Measurements from ENCODE around the gene DPPA3.
"Not testable (repeated sequence)": the region's sequence is repeated elsewhere in the genome, so short reads cannot be mapped to it uniquely, and the experiment has no call there.

The DPPA3 gene

GRCh38 chr12:7711133-7711532 is at the start of gene DPPA3:
TSS of gene DPPA3 (plus strand) at chr12:7711433. CDS start at chr12:7711571, 138 bp downstream.
- no peak for DNase-seq (ENCODE audit: low read depth)
- H3K4me3 ChIP-seq (ENCODE audit: low read depth, low read length) = no peak within 1 kb of the TSS

DNA sequence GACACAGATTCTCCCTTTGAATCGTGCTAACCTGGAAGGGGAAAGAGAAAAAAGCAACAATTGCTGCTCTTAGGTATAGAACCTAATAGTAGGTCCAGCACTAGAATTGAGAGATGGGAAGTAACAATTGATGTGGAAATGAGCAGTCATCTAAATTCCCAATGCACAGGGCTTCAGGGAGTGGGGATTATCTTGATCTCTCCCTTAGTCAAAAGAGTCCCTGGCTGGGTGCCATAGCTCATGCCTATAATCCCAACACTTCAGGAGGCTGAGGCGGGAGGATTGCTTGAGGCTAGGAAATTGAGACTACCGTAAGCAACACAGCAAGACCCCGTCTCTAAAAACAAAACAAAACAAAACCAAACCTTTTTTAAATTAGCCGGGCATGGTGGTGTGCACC is 49.5 kb upstream of the DPPA3 start:
- DNase-seq (ENCODE audit: low read depth) = no peak
- H3K4me3 ChIP-seq (ENCODE audit: low read depth, low read length) = no peak overlapping the region

DNA sequence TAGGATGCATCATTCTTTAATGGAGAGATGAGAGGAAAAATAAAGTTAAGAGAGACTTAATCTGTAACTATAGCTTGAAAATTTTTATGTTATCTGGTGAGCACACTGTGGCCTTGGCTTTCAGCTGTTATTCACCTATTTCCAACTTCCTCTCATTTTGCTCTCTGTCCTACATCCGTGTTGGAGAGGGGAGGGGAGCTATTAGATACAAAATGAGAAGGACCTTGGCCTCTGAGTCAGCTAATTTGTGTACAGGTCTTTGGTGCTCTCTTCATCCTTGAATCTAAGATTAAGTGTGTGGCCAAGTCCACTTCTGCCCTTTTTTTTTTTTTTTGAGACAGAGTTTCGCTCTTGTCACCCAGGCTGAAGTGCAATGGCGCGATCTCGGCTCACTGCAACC is 44.6 kb upstream of the DPPA3 start:
- no peak overlapping the region for H3K4me3 ChIP-seq (ENCODE audit: low read depth, low read length)
- DNase-seq (ENCODE audit: low read depth) = no peak

- DNase-seq (ENCODE audit: low read depth) = no peak
- H3K4me3 ChIP-seq (ENCODE audit: low read depth, low read length) = no peak overlapping the region
These were observed 44.1 kb upstream of the DPPA3 start for GRCh38 chr12:7667125-7667524.

- no peak overlapping the region for H3K4me3 ChIP-seq (ENCODE audit: low read depth, low read length)
- DNase-seq (ENCODE audit: low read depth) = no peak
These were observed 43.1 kb upstream of the DPPA3 start for GRCh38 chr12:7668171-7668570.

- not testable (repeated sequence) for H3K4me3 ChIP-seq (ENCODE audit: low read depth, low read length); DNase-seq (ENCODE audit: low read depth)
These were observed 35.8 kb upstream of the DPPA3 start for GRCh38 chr12:7675455-7675854.

GRCh38 chr12:7677432-7677888 is 33.8 kb upstream of the DPPA3 start:
- H3K4me3 ChIP-seq (ENCODE audit: low read depth, low read length) = not testable (repeated sequence)
- DNase-seq (ENCODE audit: low read depth) = peak; percentile 1

- DNase-seq (ENCODE audit: low read depth) = no peak
- H3K4me3 ChIP-seq (ENCODE audit: low read depth, low read length) = no peak overlapping the region
These were observed 32.5 kb upstream of the DPPA3 start for GRCh38 chr12:7678744-7679143.

- no peak overlapping the region for H3K4me3 ChIP-seq (ENCODE audit: low read depth, low read length)
- no peak for DNase-seq (ENCODE audit: low read depth)
These were observed 31.8 kb upstream of the DPPA3 start for GRCh38 chr12:7679251-7680045.

- DNase-seq (ENCODE audit: low read depth) = no peak
- H3K4me3 ChIP-seq (ENCODE audit: low read depth, low read length) = no peak overlapping the region
These were observed 29.7 kb upstream of the DPPA3 start for GRCh38 chr12:7681535-7681934.

DNA sequence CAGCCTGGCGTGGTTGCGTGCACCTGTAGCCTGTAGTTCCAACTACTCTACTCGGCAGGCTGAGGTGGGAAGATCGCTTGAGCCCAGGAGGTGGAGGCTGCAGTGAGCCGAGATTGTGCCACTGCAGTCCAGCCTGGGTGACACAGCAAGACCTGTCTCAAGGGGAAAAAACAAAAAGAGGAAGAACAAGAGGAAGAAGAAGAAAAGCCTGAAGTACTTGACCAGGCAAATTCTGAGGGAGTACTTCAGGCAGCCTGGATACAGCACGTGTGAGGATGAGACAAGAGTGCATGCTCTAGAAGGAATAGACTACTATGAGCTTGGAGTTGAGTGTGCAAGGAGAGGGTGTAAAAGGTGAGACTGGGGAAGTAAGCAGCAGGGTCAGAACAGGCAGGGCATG is 17.4 kb upstream of the DPPA3 start:
- H3K4me3 ChIP-seq (ENCODE audit: low read depth, low read length) = no peak overlapping the region
- no peak for DNase-seq (ENCODE audit: low read depth)

- no peak for DNase-seq (ENCODE audit: low read depth)
- H3K4me3 ChIP-seq (ENCODE audit: low read depth, low read length) = no peak overlapping the region
These were observed 16.5 kb upstream of the DPPA3 start for GRCh38 chr12:7694556-7695236.

GRCh38 chr12:7695237-7695560 is 16.0 kb upstream of the DPPA3 start:
- no peak for DNase-seq (ENCODE audit: low read depth)
- H3K4me3 ChIP-seq (ENCODE audit: low read depth, low read length) = no peak overlapping the region

GRCh38 chr12:7695566-7696197 is 15.6 kb upstream of the DPPA3 start, which contains the start of gene GDF3:
TSS of gene GDF3 (minus strand) at chr12:7695775. CDS start at chr12:7695728, 47 bp downstream.
- H3K4me3 ChIP-seq (ENCODE audit: low read depth, low read length) = no peak within 1 kb of the TSS
- no peak for DNase-seq (ENCODE audit: low read depth)

DNA sequence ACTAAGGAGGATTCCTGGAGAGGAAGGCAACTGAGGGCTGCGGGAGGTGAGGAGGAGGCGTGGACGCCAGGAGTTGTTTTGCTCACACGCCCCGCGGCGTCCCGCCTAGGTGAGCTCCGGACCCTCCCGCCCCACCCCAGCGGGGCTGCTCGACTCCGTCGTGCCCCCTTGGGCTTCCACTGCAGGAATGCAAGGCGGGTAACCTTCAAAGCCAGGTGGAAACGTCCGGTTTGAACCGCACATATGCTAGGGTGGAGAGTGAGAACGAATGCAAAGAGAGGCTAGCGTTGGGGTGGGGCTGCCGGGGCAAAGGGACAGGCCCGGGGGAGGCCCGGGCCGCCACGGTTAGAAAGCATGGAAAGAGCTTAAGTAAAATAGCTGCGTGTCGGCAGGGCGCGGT is 5.4 kb upstream of the DPPA3 start:
- no peak overlapping the region for H3K4me3 ChIP-seq (ENCODE audit: low read depth, low read length)
- DNase-seq (ENCODE audit: low read depth) = no peak

- DNase-seq (ENCODE audit: low read depth) = no peak
- H3K4me3 ChIP-seq (ENCODE audit: low read depth, low read length) = no peak overlapping the region
These were observed 1.1 kb upstream of the DPPA3 start for GRCh38 chr12:7709969-7710675.

GRCh38 chr12:7712841-7713442 is 1.7 kb downstream of the DPPA3 start:
- H3K4me3 ChIP-seq (ENCODE audit: low read depth, low read length) = no peak overlapping the region
- DNase-seq (ENCODE audit: low read depth) = no peak

DNA sequence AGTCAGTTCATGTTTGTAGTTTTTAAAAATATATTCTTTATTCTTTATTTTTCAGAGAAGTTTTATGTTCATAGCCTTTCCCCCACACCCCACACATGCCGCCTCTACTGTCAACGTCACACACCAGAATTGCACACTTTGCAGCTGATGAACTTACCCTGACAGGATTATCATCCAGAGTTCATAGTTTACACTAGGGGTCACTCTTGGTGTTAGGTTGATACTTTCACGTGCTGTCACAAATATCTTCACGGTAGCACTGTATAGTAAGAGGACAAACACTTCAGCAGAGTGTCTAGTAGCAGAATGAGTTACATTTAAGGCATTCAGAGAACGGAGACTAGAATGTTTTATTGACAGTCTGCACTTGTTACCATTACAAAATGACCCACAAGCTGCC is 5.1 kb downstream of the DPPA3 start:
- H3K4me3 ChIP-seq (ENCODE audit: low read depth, low read length) = no peak overlapping the region
- no peak for DNase-seq (ENCODE audit: low read depth)

- DNase-seq (ENCODE audit: low read depth) = no peak
- no peak overlapping the region for H3K4me3 ChIP-seq (ENCODE audit: low read depth, low read length)
These were observed 8.9 kb downstream of the DPPA3 start for GRCh38 chr12:7719946-7720730.
